SK-MEL-5 (cell line): Measurements from ENCODE around the gene RACK1. TPM values are rescaled to one million over a fixed set of nuclear protein-coding genes. Genes with fewer than 3 reads are reported as not detected.

Source experiments
- DNase-seq: peaks from one replicate; pipeline ENCODE4 v3.0.0-alpha.2; 2016; ENCODE audit warnings: low read depth, low spot score
- in situ Hi-C: cut with HindIII; loops from 2 replicates; pipeline ENCODE4 v1.10.0; 2016; ENCODE audit warnings: low sequenced_read_pairs, high pct_unique_total_duplicates, low pct_unique_long_range_greater_than_20kb
- total RNA-seq: library from RNA; depleted of rRNA; stranded (reverse); fragments of >200 nt; shearing (Covaris generic); gene quantifications from 2 replicates; pipeline ENCODE4 v1.2.3, GENCODE V29; 2014

Gene RACK1
- total RNA-seq, 1 experiment from 2014 or later: 4,118 TPM

GRCh38 chr5:181207214-181207959, 36.3 kb downstream of the RACK1 start:
- in situ Hi-C loops: no loop called here
- peak; percentile 93 for DNase-seq

- in situ Hi-C loops: no loop called here
- DNase-seq: no peak
Measured at GRCh38 chr5:181205761-181206649, 37.7 kb downstream of the RACK1 start.

GRCh38 chr5:181204826-181205760, 38.6 kb downstream of the RACK1 start, which contains the start of gene TRIM7:
Gene TRIM7, minus strand, starts transcription at chr5:181205196. Its CDS starts 86 bp downstream, at chr5:181205110.
- in situ Hi-C loops: no loop called here
- DNase-seq: no peak

GRCh38 chr5:181204113-181204825, 39.4 kb downstream of the RACK1 start:
- DNase-seq: no peak
- in situ Hi-C loops: no loop called here

- DNase-seq: no peak
- in situ Hi-C loops: no loop called here
Measured at GRCh38 chr5:181203777-181204112, 40.0 kb downstream of the RACK1 start.

- in situ Hi-C loops: no loop called here
- DNase-seq: no peak
Measured at GRCh38 chr5:181203093-181203711, 40.5 kb downstream of the RACK1 start.

GRCh38 chr5:181200816-181201215, 42.9 kb downstream of the RACK1 start:
- DNase-seq: no peak
- in situ Hi-C loops: no loop called here

GRCh38 chr5:181199881-181200638, 43.6 kb downstream of the RACK1 start:
- in situ Hi-C loops: no loop called here
- no peak for DNase-seq

- in situ Hi-C loops: no loop called here
- no peak for DNase-seq
Measured at GRCh38 chr5:181198905-181199519, 44.7 kb downstream of the RACK1 start.

GRCh38 chr5:181198106-181198685, 45.5 kb downstream of the RACK1 start:
- DNase-seq: no peak
- in situ Hi-C loops: no loop called here

- DNase-seq: no peak
- in situ Hi-C loops: no loop called here
Measured at GRCh38 chr5:181197326-181197951, 46.3 kb downstream of the RACK1 start.

- in situ Hi-C loops: no loop called here
- no peak for DNase-seq
Measured at GRCh38 chr5:181195249-181195761, 48.4 kb downstream of the RACK1 start.

- in situ Hi-C loops: no loop called here
- DNase-seq: no peak
Measured at GRCh38 chr5:181194489-181195248, 49.0 kb downstream of the RACK1 start.

- no peak for DNase-seq
- in situ Hi-C loops: no loop called here
Measured at GRCh38 chr5:181193656-181194055, 50.0 kb downstream of the RACK1 start.
